HG02973 (cell line): ENCODE data around the gene SPTBN5.
A peak's percentile ranks its signal among the peaks of the same experiment; 100 is the strongest.

Experiments used
- ATAC-seq: cut with Tn5 transposase; IDR thresholded peaks from one replicate; pipeline ENCODE4 v1.9.1; 2021; ENCODE audit warnings: moderate library complexity; ENCODE audit not compliant: unreplicated experiment

The SPTBN5 gene

GRCh38 chr15:41904541-41905005 is 10.7 kb upstream of the SPTBN5 start:
- ATAC-seq = no peak

GRCh38 chr15:41903782-41904181 is 9.9 kb upstream of the SPTBN5 start:
- ATAC-seq = no peak

GRCh38 chr15:41901431-41901830 is 7.6 kb upstream of the SPTBN5 start:
- no peak for ATAC-seq

- ATAC-seq = no peak
These were observed 6.9 kb upstream of the SPTBN5 start for GRCh38 chr15:41900526-41901380.

- ATAC-seq = no peak
These were observed 6.1 kb upstream of the SPTBN5 start for GRCh38 chr15:41899854-41900442.

GRCh38 chr15:41897363-41897799 is 3.5 kb upstream of the SPTBN5 start:
- no peak for ATAC-seq

GRCh38 chr15:41896566-41896965 is 2.7 kb upstream of the SPTBN5 start:
- ATAC-seq = no peak

GRCh38 chr15:41895957-41896356 is 2.1 kb upstream of the SPTBN5 start:
- no peak for ATAC-seq

- no peak for ATAC-seq
These were observed 1.6 kb upstream of the SPTBN5 start for GRCh38 chr15:41895491-41895890.

- peak; percentile 74 for ATAC-seq
These were observed 1.1 kb upstream of the SPTBN5 start for GRCh38 chr15:41894791-41895463.

GRCh38 chr15:41894251-41894790 is 468 bp upstream of the SPTBN5 start:
- ATAC-seq = no peak

- ATAC-seq = no peak
These were observed 1.0 kb downstream of the SPTBN5 start for GRCh38 chr15:41892621-41893421.

- ATAC-seq = no peak
These were observed 1.9 kb downstream of the SPTBN5 start for GRCh38 chr15:41891946-41892345.

GRCh38 chr15:41891226-41891625 is 2.6 kb downstream of the SPTBN5 start:
- ATAC-seq = no peak

- no peak for ATAC-seq
These were observed 3.7 kb downstream of the SPTBN5 start for GRCh38 chr15:41890050-41890690.

- no peak for ATAC-seq
These were observed 5.1 kb downstream of the SPTBN5 start for GRCh38 chr15:41888662-41889253.

GRCh38 chr15:41887893-41888292 is 6.0 kb downstream of the SPTBN5 start:
- no peak for ATAC-seq

GRCh38 chr15:41887161-41887560 is 6.7 kb downstream of the SPTBN5 start:
- no peak for ATAC-seq

GRCh38 chr15:41886741-41887140 is 7.1 kb downstream of the SPTBN5 start:
- ATAC-seq = no peak

GRCh38 chr15:41885841-41886240 is 8.0 kb downstream of the SPTBN5 start:
- no peak for ATAC-seq
